Omental fat pad (tissue), 4 donors: ENCODE data around the gene CUBN. TPM values are rescaled to one million over a fixed set of nuclear protein-coding genes. Genes with fewer than 3 reads are reported as not detected.
"Not testable (repeated sequence)": the region's sequence is repeated elsewhere in the genome, so short reads cannot be mapped to it uniquely, and the experiment has no call there.

Experiments used
- ATAC-seq: fragments of 150-250 bp; one replicate; pipeline ENCODE4 v1.9.1; 2016; ENCODE audit warnings: mild to moderate bottlenecking, moderate library complexity; ENCODE audit not compliant: low FRiP score
- DNase-seq: peaks from one replicate; pipeline ENCODE4 v3.0.0-alpha.2; 2019; ENCODE audit warnings: low spot score
- CTCF ChIP-seq, 3 donors: fragments of 450-650 bp; IDR thresholded peaks; one replicate each; pipeline ENCODE4 v1.5.1; 2016 to 2017; ENCODE audit warnings: antibody characterized with exemption in 3 of 3, mild to moderate bottlenecking in 3 of 3, moderate library complexity in 2 of 3
- total RNA-seq, 4 donors: library from RNA; depleted of rRNA; stranded (reverse); fragments of >200 nt; gene quantifications; one replicate each; pipeline ENCODE4 v1.1.0, GENCODE V29; 2016

CUBN gene
- total RNA-seq, 4 donors from 2014 or later, result 1.6 to 4.5 (median 2.2) TPM

GRCh38 chr10:16828114-16828568, 301.5 kb downstream of the CUBN start:
- ATAC-seq (peak; percentile 80), DNase-seq (no peak)
- TF ChIP-seq CTCF (IDR thresholded peaks at IDR 0.05), result peak in 1 of 3 donors; percentile 7

- ATAC-seq, DNase-seq: not testable (repeated sequence)
Observed at GRCh38 chr10:16827474-16827873, 302.1 kb downstream of the CUBN start.

GRCh38 chr10:16822726-16823360, 306.8 kb downstream of the CUBN start:
- ATAC-seq (no peak), DNase-seq (no peak)
- TF ChIP-seq CTCF (IDR thresholded peaks at IDR 0.05), result no peak

- ATAC-seq (no peak), DNase-seq (no peak)
- no peak for TF ChIP-seq CTCF (IDR thresholded peaks at IDR 0.05)
Observed at GRCh38 chr10:16822027-16822426, 307.6 kb downstream of the CUBN start.

GRCh38 chr10:16820421-16820820, 309.2 kb downstream of the CUBN start:
- ATAC-seq (no peak), DNase-seq (no peak)
- no peak for TF ChIP-seq CTCF (IDR thresholded peaks at IDR 0.05)

- TF ChIP-seq CTCF (IDR thresholded peaks at IDR 0.05), result no peak
- ATAC-seq (no peak), DNase-seq (no peak)
Observed at GRCh38 chr10:16820018-16820417, 309.6 kb downstream of the CUBN start.

GRCh38 chr10:16819436-16819835, 310.2 kb downstream of the CUBN start:
- ATAC-seq (no peak), DNase-seq (no peak)
- TF ChIP-seq CTCF (IDR thresholded peaks at IDR 0.05), result no peak
